CD4-positive, alpha-beta T cell (primary cell): ENCODE measurements around the gene ARID1B. TPM values are rescaled to one million over a fixed set of nuclear protein-coding genes. Genes with fewer than 3 reads are reported as not detected.

ENCODE experiments used
- ATAC-seq: fragments of 200-7000 bp; cut with Tn5 transposase; one replicate; pipeline ENCODE4 v1.10.0; 2022; ENCODE audit warnings: mild to moderate bottlenecking; ENCODE audit not compliant: poor library complexity
- CTCF ChIA-PET: fragments of 350-600 bp; sonication (Branson Sonifier 250); formaldehyde crosslinking; loops from one replicate; lab custom pipeline; 2021; ENCODE audit warnings: antibody characterized with exemption, inconsistent platforms; lab: Charles Lee
- POLR2A ChIA-PET: fragments of 350-600 bp; sonication (Branson Sonifier 250); formaldehyde crosslinking; loops from one replicate; lab custom pipeline; 2021; ENCODE audit warnings: antibody characterized with exemption, inconsistent platforms; lab: Charles Lee
- DNase-seq, 14 experiments: peaks; one replicate each; pipeline ENCODE4 v3.0.0-alpha.2; 2013 to 2020; ENCODE audit warnings: mixed read lengths in 2 of 14
- H3K27ac ChIP-seq, 2 donors: one replicate each; pipeline versions ENCODE4 v1.5.1 to v1.7.0; 2013; ENCODE audit warnings: low read length in 2 of 2, low read depth in 1 of 2, mild to moderate bottlenecking in 1 of 2
- H3K27me3 ChIP-seq, 2 experiments: 1 replicate in 1 of 2; 2 replicates in 1 of 2; pipeline versions ENCODE4 v1.6.1 to v1.7.0; 2013; ENCODE audit warnings: low read length in 2 of 2, control low read depth in 1 of 2, mild to moderate bottlenecking in 1 of 2, moderate library complexity in 1 of 2; ENCODE audit not compliant: insufficient read depth in 2 of 2, control insufficient read depth in 1 of 2
- H3K36me3 ChIP-seq: one replicate; pipeline ENCODE4 v1.6.1; 2013; ENCODE audit warnings: low read length, control low read depth; ENCODE audit not compliant: insufficient read depth
- H3K4me1 ChIP-seq: one replicate; pipeline ENCODE4 v1.6.1; 2013; ENCODE audit warnings: low read length, control low read depth; ENCODE audit not compliant: insufficient read depth
- H3K4me3 ChIP-seq: one replicate; pipeline ENCODE4 v1.5.1; 2013; ENCODE audit warnings: mild to moderate bottlenecking, low read length, moderate library complexity
- H3K9me3 ChIP-seq, 2 experiments: 1 replicate in 1 of 2; 2 replicates in 1 of 2; pipeline versions ENCODE4 v1.6.1 to v1.7.0; 2013; ENCODE audit warnings: low read length in 2 of 2, mild to moderate bottlenecking in 2 of 2, control low read depth in 1 of 2, moderate library complexity in 1 of 2; ENCODE audit not compliant: control insufficient read depth in 1 of 2, insufficient read depth in 1 of 2
- H3K27ac Mint-ChIP-seq: one replicate; pipeline ENCODE4 v1.8.0; 2020; ENCODE audit warnings: mixed read lengths
- H3K27me3 Mint-ChIP-seq: one replicate; pipeline ENCODE4 v1.8.0; 2021; ENCODE audit warnings: mixed read lengths
- H3K36me3 Mint-ChIP-seq: one replicate; pipeline ENCODE4 v1.8.0; 2021; ENCODE audit warnings: low read depth, mixed read lengths
- H3K4me1 Mint-ChIP-seq: one replicate; pipeline ENCODE4 v1.8.0; 2021; ENCODE audit warnings: low read depth, mixed read lengths
- H3K4me3 Mint-ChIP-seq: one replicate; pipeline ENCODE4 v1.8.0; 2020; ENCODE audit warnings: mild to moderate bottlenecking, mixed read lengths
- H3K9me3 Mint-ChIP-seq: one replicate; pipeline ENCODE4 v1.8.0; 2020; ENCODE audit warnings: mixed read lengths
- CTCF ChIP-seq: fragments of 200-600 bp; IDR thresholded peaks from one replicate; pipeline ENCODE4 v1.8.0; 2022; ENCODE audit warnings: antibody characterized with exemption, mild to moderate bottlenecking
- intact Hi-C, 2 experiments: fragments of 100-400 bp; cut with DNase I in 1 of 2; cut with micrococcal nuclease in 1 of 2; formaldehyde crosslinking; loops; one replicate each; pipeline versions ENCODE4 v1.15.1 to v1.9.0; 2023 to 2025; cut with DNase I, micrococcal nuclease
- total RNA-seq, 174 experiments: library from RNA in 2 of 174; stranded (reverse) in 2 of 174; gene quantifications; one replicate each; pipeline ENCODE4 v1.2.3 and lab custom pipeline; 2021 to 2026

Gene ARID1B
- total RNA-seq, 2 experiments from 2014 or later, result 120 to 125 TPM

- H3K27ac Mint-ChIP-seq, result no peak overlapping the region
Observed at GRCh38 chr6:157203312-157203744, 426.1 kb downstream of the ARID1B start.

GRCh38 chr6:157203764-157204163 lies 426.6 kb downstream of the ARID1B start:
- DNase-seq (no peak), ATAC-seq (no peak)
- Histone ChIP-seq H3K36me3 (peaks cover 77% of the 10 kb centered on the region), H3K4me1 (no peaks in the 10 kb centered on the region), H3K4me3 (no peak overlapping the region), H3K27me3 (no peaks in the 10 kb centered on the region), H3K27ac (no peak overlapping the region), H3K9me3 (no peaks in the 10 kb centered on the region)
- no peaks in the 10 kb centered on the region for H3K27me3 Mint-ChIP-seq
- H3K27ac Mint-ChIP-seq, result no peak overlapping the region
- POLR2A ChIA-PET, result interaction anchor here (0.9 kb wide), 1 partner anchor 9 kb away, joined by 3 read pairs; no protein-coding TSS in a partner anchor
- TF ChIP-seq CTCF, result no peak
- CTCF ChIA-PET, result no interaction called here
- no peak overlapping the region for H3K4me3 Mint-ChIP-seq
- no peaks in the 10 kb centered on the region for H3K4me1 Mint-ChIP-seq
- intact Hi-C loops, result no loop called here
- H3K9me3 Mint-ChIP-seq, result no peaks in the 10 kb centered on the region
- H3K36me3 Mint-ChIP-seq, result peaks cover 81% of the 10 kb centered on the region

More at GRCh38 chr6:157203312-157203744, 426.1 kb downstream of the ARID1B start:
- H3K4me3 ChIP-seq, result no peak overlapping the region
- no peak overlapping the region for H3K27ac ChIP-seq
- no peaks in the 10 kb centered on the region for H3K9me3 Mint-ChIP-seq
- ATAC-seq, result no peak
- peaks cover 84% of the 10 kb centered on the region for H3K36me3 Mint-ChIP-seq
- ChIA-PET POLR2A (no interaction called here), CTCF (no interaction called here)
- DNase-seq, result no peak
- H3K27me3 Mint-ChIP-seq, result no peaks in the 10 kb centered on the region
- intact Hi-C loops, result no loop called here
- TF ChIP-seq CTCF, result no peak
- H3K4me1 ChIP-seq, result peaks cover 2% of the 10 kb centered on the region
- H3K4me1 Mint-ChIP-seq, result no peaks in the 10 kb centered on the region
- H3K4me3 Mint-ChIP-seq, result no peak overlapping the region
- H3K9me3 ChIP-seq, result no peaks in the 10 kb centered on the region
- H3K36me3 ChIP-seq, result peaks cover 81% of the 10 kb centered on the region
- no peaks in the 10 kb centered on the region for H3K27me3 ChIP-seq

DNA sequence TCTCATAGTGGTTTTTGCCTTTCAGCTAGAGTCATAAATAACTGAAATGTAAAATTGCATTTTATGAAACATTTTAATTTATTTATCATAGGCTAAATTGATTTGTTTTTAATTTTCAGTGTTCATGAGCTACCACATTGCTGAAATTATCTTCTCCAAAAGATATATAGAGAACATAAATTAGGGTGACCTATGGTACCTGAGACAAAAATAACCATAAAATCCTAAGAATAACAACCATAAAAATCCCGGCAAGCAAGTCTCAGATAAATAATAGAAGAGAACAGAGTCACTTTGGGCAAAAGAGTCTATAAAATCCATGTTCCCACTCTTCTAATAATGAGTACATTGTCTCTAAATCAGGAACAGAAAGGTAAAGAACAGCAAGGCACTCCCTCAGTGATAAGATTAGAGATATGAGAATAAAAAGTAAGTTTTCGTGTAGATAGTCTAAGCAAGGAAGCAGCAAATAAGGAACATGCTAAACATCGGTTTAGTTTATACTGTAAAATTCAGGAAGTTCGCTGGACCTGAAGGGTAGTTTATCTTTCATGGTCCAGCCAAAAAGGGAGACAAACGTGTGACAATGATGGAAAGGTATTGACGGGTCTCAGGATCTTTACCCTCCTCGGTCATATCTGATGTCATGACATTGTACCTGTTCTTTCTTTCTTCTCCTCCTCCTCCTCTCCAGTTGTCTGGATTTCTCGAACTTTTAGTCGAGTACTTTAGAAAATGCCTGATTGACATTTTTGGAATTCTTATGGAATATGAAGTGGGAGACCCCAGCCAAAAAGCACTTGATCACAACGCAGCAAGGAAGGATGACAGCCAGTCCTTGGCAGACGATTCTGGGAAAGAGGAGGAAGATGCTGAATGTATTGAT lies 428.5 kb downstream of the ARID1B start:
- Mint-ChIP-seq H3K27ac (no peak overlapping the region), H3K4me3 (no peak overlapping the region), H3K4me1 (no peaks in the 10 kb centered on the region), H3K9me3 (no peaks in the 10 kb centered on the region), H3K27me3 (no peaks in the 10 kb centered on the region), H3K36me3 (peaks cover 76% of the 10 kb centered on the region)
- DNase-seq (no peak), ATAC-seq (no peak)
- Histone ChIP-seq H3K4me3 (no peak overlapping the region), H3K36me3 (peaks cover 62% of the 10 kb centered on the region), H3K27me3 (no peaks in the 10 kb centered on the region), H3K4me1 (no peaks in the 10 kb centered on the region), H3K9me3 (no peaks in the 10 kb centered on the region), H3K27ac (no peak overlapping the region)
- intact Hi-C loops, result no loop called here
- no peak for TF ChIP-seq CTCF
- ChIA-PET CTCF (no interaction called here), POLR2A (no interaction called here)
